H9 (cell line): Measurements from ENCODE around the gene FGD6. TPM values are rescaled to one million over a fixed set of nuclear protein-coding genes. Genes with fewer than 3 reads are reported as not detected.
A peak's percentile ranks its signal among the peaks of the same experiment; 100 is the strongest.

Source experiments
- DNase-seq: peaks from one replicate; pipeline ENCODE4 v3.0.0-alpha.2; 2017
- H2AFZ ChIP-seq: one replicate; pipeline ENCODE4 v1.6.1; 2013; ENCODE audit warnings: mild to moderate bottlenecking, low read length, control low read depth, moderate library complexity
- H2AK5ac ChIP-seq: 2 replicates; pipeline ENCODE4 v1.6.1; 2013; ENCODE audit warnings: low read length, control low read depth, mixed read lengths; ENCODE audit not compliant: insufficient read length
- H2BK120ac ChIP-seq: one replicate; pipeline ENCODE4 v1.6.1; 2013; ENCODE audit warnings: low read depth, mild to moderate bottlenecking, low read length, control low read depth, inconsistent platforms; ENCODE audit not compliant: poor library complexity, severe bottlenecking
- H2BK12ac ChIP-seq: 2 replicates; pipeline ENCODE4 v1.6.1; 2013; ENCODE audit warnings: low read length, control low read depth, mixed read lengths, low read depth; ENCODE audit not compliant: insufficient read length
- H2BK15ac ChIP-seq: 2 replicates; pipeline ENCODE4 v1.6.1; 2013; ENCODE audit warnings: low read depth, low read length, control low read depth
- H2BK20ac ChIP-seq: one replicate; pipeline ENCODE4 v1.6.1; 2013; ENCODE audit warnings: low read depth, mild to moderate bottlenecking, low read length, control low read depth, inconsistent platforms; ENCODE audit not compliant: poor library complexity, severe bottlenecking
- H2BK5ac ChIP-seq: 2 replicates; pipeline ENCODE4 v1.6.1; 2013; ENCODE audit warnings: low read length, control low read depth, mixed read lengths; ENCODE audit not compliant: insufficient read length
- H3K14ac ChIP-seq: 2 replicates; pipeline ENCODE4 v1.6.1; 2013; ENCODE audit warnings: low read length, control low read depth; ENCODE audit not compliant: insufficient read depth
- H3K18ac ChIP-seq: 2 replicates; pipeline ENCODE4 v1.6.1; 2013; ENCODE audit warnings: low read depth, mild to moderate bottlenecking, mixed read lengths, low read length, control low read depth; ENCODE audit not compliant: insufficient read length
- H3K23ac ChIP-seq: 2 replicates; pipeline ENCODE4 v1.6.1; 2013; ENCODE audit warnings: low read length, control low read depth, mixed read lengths, low read depth; ENCODE audit not compliant: insufficient read length
- H3K23me2 ChIP-seq: 2 replicates; pipeline ENCODE4 v1.6.1; 2013; ENCODE audit warnings: low read depth, mild to moderate bottlenecking, mixed read lengths, low read length, control low read depth; ENCODE audit not compliant: insufficient read length, poor library complexity, severe bottlenecking
- H3K27ac ChIP-seq: 2 replicates; pipeline ENCODE4 v1.5.1; 2013; ENCODE audit warnings: low read length, control low read depth, mixed read lengths, low read depth; ENCODE audit not compliant: insufficient read length
- H3K27me3 ChIP-seq: 2 replicates; pipeline ENCODE4 v1.6.1; 2013; ENCODE audit warnings: low read length, control low read depth, inconsistent platforms; ENCODE audit not compliant: insufficient read depth
- H3K4ac ChIP-seq: 2 replicates; pipeline ENCODE4 v1.6.1; 2013; ENCODE audit warnings: low read depth, mild to moderate bottlenecking, control low read depth, inconsistent platforms, low read length, moderate library complexity
- H3K4me1 ChIP-seq: 2 replicates; pipeline ENCODE4 v1.6.1; 2013; ENCODE audit warnings: low read length, control low read depth, inconsistent platforms; ENCODE audit not compliant: insufficient read depth
- H3K4me2 ChIP-seq: 2 replicates; pipeline ENCODE4 v1.6.1; 2013; ENCODE audit warnings: low read length, control low read depth, mixed read lengths; ENCODE audit not compliant: insufficient read length, insufficient read depth
- H3K56ac ChIP-seq: 2 replicates; pipeline ENCODE4 v1.6.1; 2013; ENCODE audit warnings: low read depth, mild to moderate bottlenecking, mixed read lengths, low read length, control low read depth; ENCODE audit not compliant: insufficient read length
- H3K79me1 ChIP-seq: 2 replicates; pipeline ENCODE4 v1.6.1; 2013; ENCODE audit warnings: low read depth, mild to moderate bottlenecking, moderate library complexity, low read length, control low read depth, inconsistent platforms; ENCODE audit not compliant: insufficient read depth, poor library complexity, severe bottlenecking
- H3K79me2 ChIP-seq: 2 replicates; pipeline ENCODE4 v1.6.1; 2013; ENCODE audit warnings: low read length, control low read depth, inconsistent platforms; ENCODE audit not compliant: insufficient read depth
- H3K9ac ChIP-seq: 2 replicates; pipeline ENCODE4 v1.6.1; 2013; ENCODE audit warnings: low read length, control low read depth, mixed read lengths; ENCODE audit not compliant: insufficient read length; ENCODE audit errors: extremely low read depth
- H3K9me3 ChIP-seq: one replicate; pipeline ENCODE4 v1.6.1; 2013; ENCODE audit warnings: low read depth, low read length, inconsistent platforms; ENCODE audit not compliant: control insufficient read depth
- H3T11ph ChIP-seq: one replicate; pipeline ENCODE4 v1.6.1; 2013; ENCODE audit warnings: mild to moderate bottlenecking, low read length, control low read depth, inconsistent platforms
- H4K20me1 ChIP-seq: one replicate; pipeline ENCODE4 v1.6.1; 2013; ENCODE audit not compliant: control insufficient read depth, insufficient read length, insufficient read depth
- H4K5ac ChIP-seq: 2 replicates; pipeline ENCODE4 v1.6.1; 2013; ENCODE audit warnings: low read depth, mild to moderate bottlenecking, mixed read lengths, low read length, control low read depth; ENCODE audit not compliant: insufficient read length
- H4K8ac ChIP-seq: replicated peaks from 2 replicates; pipeline ENCODE4 v1.6.1; 2013; ENCODE audit warnings: low read length, control low read depth, mixed read lengths, low read depth; ENCODE audit not compliant: insufficient read length
- H4K91ac ChIP-seq: 2 replicates; pipeline ENCODE4 v1.6.1; 2013; ENCODE audit warnings: low read depth, mild to moderate bottlenecking, moderate library complexity, mixed read lengths, low read length, control low read depth; ENCODE audit not compliant: insufficient read length
- H3K27ac Mint-ChIP-seq, 3 experiments: 2 replicates in 2 of 3; 3 replicates in 1 of 3; pipeline ENCODE4 v1.8.0; 2020 to 2021; ENCODE audit warnings: mixed read lengths in 3 of 3, mild to moderate bottlenecking in 1 of 3, moderate library complexity in 1 of 3
- H3K27me3 Mint-ChIP-seq: 2 replicates; pipeline ENCODE4 v1.8.0; 2021; ENCODE audit warnings: low read depth, mild to moderate bottlenecking, moderate library complexity, mixed read lengths
- H3K36me3 Mint-ChIP-seq, 3 experiments: 2 replicates in 2 of 3; 3 replicates in 1 of 3; pipeline ENCODE4 v1.8.0; 2020 to 2021; ENCODE audit warnings: low read depth in 3 of 3, mixed read lengths in 3 of 3; ENCODE audit not compliant: insufficient read depth in 1 of 3
- H3K4me1 Mint-ChIP-seq, 2 experiments: 2 replicates each; pipeline ENCODE4 v1.8.0; 2020; ENCODE audit warnings: mixed read lengths in 2 of 2
- H3K4me3 Mint-ChIP-seq, 2 experiments: 2 replicates in 1 of 2; 3 replicates in 1 of 2; pipeline ENCODE4 v1.8.0; 2020 to 2021; ENCODE audit warnings: mild to moderate bottlenecking in 2 of 2, mixed read lengths in 2 of 2, moderate library complexity in 1 of 2
- H3K9me3 Mint-ChIP-seq, 2 experiments: 2 replicates in 1 of 2; 3 replicates in 1 of 2; pipeline ENCODE4 v1.8.0; 2020; ENCODE audit warnings: mild to moderate bottlenecking in 2 of 2, mixed read lengths in 2 of 2, moderate library complexity in 1 of 2
- CTCF ChIP-seq: fragments of 200-600 bp; sonication (generic); conservative IDR thresholded peaks from 3 replicates; pipeline ENCODE4 v1.8.0; 2021; ENCODE audit warnings: antibody characterized with exemption, mild to moderate bottlenecking
- WGBS: extraction: QIAGEN DNeasy Blood & Tissue Kit; methylation state at CpG from one replicate; pipeline ENCODE4 v1.1.7; 2013; ENCODE audit warnings: missing lambda C conversion rate, low lambda C conversion rate, mixed read lengths; ENCODE audit not compliant: insufficient read length; ENCODE audit errors: extremely low coverage; 5-methylcytosine and 5-hydroxymethylcytosine counted together
- total RNA-seq: library from RNA; stranded (reverse); gene quantifications from 2 replicates; pipeline ENCODE4 v1.2.1, GENCODE V29; 2021

The FGD6 gene
- total RNA-seq, 1 experiment from 2014 or later, result 39.5 TPM

GRCh38 chr12:95200128-95200894, 17.0 kb downstream of the FGD6 start:
- Histone ChIP-seq H2BK120ac (no peak overlapping the region), H3K23me2 (no peaks in the 10 kb centered on the region), H3K14ac (no peak overlapping the region), H3K18ac (no peak overlapping the region), H3K27me3 (no peaks in the 10 kb centered on the region), H2BK20ac (no peak overlapping the region), H3K79me1 (no peaks in the 10 kb centered on the region), H4K91ac (no peak overlapping the region), H2AK5ac (no peak overlapping the region), H3T11ph (no peak overlapping the region), H3K4me1 (peaks cover 19% of the 10 kb centered on the region; the same call in 1 of the 2 replicates), H2AFZ (no peak overlapping the region), H4K5ac (no peak overlapping the region), H3K9me3 (no peaks in the 10 kb centered on the region), H3K9ac (no peak overlapping the region), H2BK15ac (no peak overlapping the region), H4K8ac (no peak overlapping the region), H3K56ac (no peak overlapping the region), H4K20me1 (no peaks in the 10 kb centered on the region), H3K27ac (no peak overlapping the region), H3K79me2 (peaks cover 3% of the 10 kb centered on the region; the same call in 1 of the 2 replicates), H2BK12ac (no peak overlapping the region), H3K4me2 (no peak overlapping the region), H3K23ac (no peak overlapping the region), H2BK5ac (no peak overlapping the region), H3K4ac (no peak overlapping the region)
- WGBS, result 100% methylated on average over 1 of the region's 5 CpGs
- no peaks in the 10 kb centered on the region for H3K9me3 Mint-ChIP-seq
- peak overlapping the region; percentile 69 to 93 (median 76); a peak in 5 of 7 replicates for H3K27ac Mint-ChIP-seq
- TF ChIP-seq CTCF, result no peak
- DNase-seq, result no peak
- H3K4me1 Mint-ChIP-seq, result peaks cover 65% of the 10 kb centered on the region in 2 experiments
- H3K27me3 Mint-ChIP-seq, result no peaks in the 10 kb centered on the region
- peaks cover 0 to 8% (median 5%) of the 10 kb centered on the region in 3 experiments; a peak in 2 of 7 replicates for H3K36me3 Mint-ChIP-seq
- peak overlapping the region in 1 of 2 experiments; percentile 11; a peak in 1 of 5 replicates for H3K4me3 Mint-ChIP-seq
